ENCODE measurements around the gene PLA2G2C.

PLA2G2C gene

GRCh38 chr1:20202166-20202565 lies 15.8 kb upstream of the PLA2G2C start:
- no peak for DNase-seq

GRCh38 chr1:20200966-20201365 lies 14.6 kb upstream of the PLA2G2C start:
- no peak for DNase-seq

- DNase-seq = no peak
These were observed 13.5 kb upstream of the PLA2G2C start for GRCh38 chr1:20199840-20200239.

GRCh38 chr1:20199403-20199802 lies 13.1 kb upstream of the PLA2G2C start:
- DNase-seq = no peak

- DNase-seq = no peak
These were observed 12.6 kb upstream of the PLA2G2C start for GRCh38 chr1:20198918-20199317.

DNA sequence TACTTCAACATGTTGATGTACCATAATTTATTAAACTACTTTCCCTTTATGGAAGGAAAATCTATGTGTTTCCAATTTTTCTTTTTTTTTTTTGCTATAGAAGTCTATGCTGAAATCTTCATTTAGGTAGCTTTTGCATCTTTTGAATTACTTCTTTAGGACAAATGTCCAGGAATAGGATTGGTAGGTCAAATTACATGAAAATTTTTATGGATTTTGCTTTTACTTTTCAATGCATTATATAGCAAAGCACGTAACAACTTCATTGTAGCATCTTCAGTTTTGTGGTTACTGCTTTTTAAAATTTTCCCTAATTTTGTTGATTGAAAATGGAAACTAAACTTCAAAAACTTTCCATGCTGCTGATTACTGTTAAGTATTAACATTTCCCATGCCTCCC lies 12.0 kb upstream of the PLA2G2C start:
- DNase-seq = no peak

DNA sequence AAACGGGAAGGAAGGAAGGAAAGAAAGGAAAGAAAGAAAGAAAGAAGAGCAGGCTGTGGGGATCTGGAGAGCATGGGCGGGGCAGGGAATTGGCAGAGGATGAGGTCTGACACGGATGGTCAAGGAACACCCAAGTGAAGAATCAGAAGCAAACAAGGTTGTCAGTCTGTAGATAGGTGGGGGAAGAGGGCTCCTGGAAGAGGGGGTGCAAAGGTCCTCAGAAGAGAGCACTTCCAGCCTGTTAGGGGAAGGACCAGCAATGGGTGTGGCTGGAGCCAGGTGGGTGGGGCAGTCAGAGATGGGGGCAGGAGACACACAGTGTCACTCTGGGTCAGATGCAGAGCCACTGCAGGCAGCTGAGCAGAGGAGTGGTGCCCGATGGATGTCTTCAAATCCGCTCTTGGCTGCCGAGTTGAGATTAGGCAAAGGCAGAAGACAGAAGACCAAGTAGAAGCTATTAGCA lies 11.0 kb upstream of the PLA2G2C start:
- DNase-seq = no peak

DNA sequence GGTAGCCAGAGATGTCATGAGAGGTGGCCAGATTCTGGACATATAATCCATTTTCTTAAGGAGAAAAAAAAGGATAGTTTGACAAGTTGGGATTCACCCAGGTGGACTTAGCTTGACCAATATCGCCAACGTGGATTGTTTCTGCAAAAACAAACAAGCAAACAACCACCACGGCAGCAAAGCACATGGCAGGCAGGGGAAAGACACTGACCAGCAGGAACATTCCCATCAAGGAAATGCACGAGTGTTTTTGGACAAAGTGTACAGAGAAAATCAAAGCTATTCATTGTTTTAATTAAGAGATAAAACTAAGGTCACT lies 9.1 kb upstream of the PLA2G2C start:
- DNase-seq = no peak

- DNase-seq = peak; percentile 74 to 79
These were observed 8.6 kb upstream of the PLA2G2C start for GRCh38 chr1:20194757-20195461.

DNA sequence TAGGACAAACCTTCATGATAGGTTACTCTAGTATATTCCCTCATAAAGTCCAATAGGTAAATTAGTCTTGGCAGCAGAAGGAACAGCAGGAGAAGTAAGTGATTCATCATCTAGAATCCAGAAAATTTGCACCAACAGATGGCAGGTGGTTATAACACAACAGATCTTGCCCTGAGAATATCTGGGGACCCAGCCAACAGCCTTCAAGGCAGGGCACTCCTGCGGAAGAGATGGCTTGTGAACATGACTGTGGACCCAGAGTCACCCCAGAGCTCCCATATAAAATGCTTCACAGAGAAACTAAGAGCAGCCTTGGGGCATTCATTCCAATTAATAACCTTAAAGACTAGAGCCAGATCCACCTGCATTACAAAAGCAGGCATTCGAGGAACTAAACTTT lies 7.9 kb upstream of the PLA2G2C start:
- DNase-seq = no peak

DNA sequence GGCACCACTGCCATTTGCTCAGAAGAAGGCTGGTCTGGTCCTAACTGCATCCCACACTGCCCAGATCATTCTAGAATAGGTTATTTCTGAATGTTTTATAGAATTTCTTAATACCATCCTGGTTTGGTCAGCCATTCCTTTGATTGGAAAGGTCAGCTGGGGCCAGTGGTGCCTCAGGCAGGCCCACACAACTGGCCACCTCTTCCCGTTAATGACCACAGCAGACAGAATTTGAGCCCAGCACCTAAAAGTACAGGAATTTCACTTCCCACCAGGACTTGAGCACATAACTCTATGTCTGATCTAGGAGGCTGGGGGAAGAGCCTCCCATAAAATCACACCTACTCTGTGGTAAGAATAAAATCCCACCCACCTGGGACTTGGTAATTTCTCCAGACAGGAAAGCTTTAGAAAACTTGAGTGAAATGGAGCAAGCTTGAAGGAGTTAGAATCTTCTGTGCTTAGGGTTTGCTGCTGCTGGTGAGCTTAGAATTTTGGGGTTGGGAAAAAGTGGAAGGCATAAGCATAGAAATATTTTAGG lies 6.6 kb upstream of the PLA2G2C start:
- no peak for DNase-seq

DNA sequence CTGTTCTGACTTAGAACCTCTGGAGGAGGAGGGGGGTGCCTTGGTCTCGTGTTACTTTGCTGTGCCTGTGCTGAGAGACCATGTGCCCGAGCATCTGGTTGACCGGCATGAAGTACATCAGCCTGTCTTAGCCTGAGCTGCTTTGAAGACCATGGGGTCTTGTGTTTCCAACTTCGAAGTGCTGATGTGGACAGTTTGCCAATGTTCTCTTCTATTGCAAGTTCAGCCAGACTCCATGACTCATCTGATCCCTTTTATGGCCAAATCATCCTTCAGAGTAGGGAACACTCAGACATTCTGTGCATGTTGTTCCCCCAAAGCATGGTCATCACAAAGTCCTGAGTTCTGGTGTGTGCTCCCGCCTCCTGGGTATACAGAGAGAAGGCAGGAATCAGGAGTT lies 6.0 kb upstream of the PLA2G2C start:
- DNase-seq = no peak

GRCh38 chr1:20191266-20191825 lies 5.0 kb upstream of the PLA2G2C start:
- no peak for DNase-seq

DNA sequence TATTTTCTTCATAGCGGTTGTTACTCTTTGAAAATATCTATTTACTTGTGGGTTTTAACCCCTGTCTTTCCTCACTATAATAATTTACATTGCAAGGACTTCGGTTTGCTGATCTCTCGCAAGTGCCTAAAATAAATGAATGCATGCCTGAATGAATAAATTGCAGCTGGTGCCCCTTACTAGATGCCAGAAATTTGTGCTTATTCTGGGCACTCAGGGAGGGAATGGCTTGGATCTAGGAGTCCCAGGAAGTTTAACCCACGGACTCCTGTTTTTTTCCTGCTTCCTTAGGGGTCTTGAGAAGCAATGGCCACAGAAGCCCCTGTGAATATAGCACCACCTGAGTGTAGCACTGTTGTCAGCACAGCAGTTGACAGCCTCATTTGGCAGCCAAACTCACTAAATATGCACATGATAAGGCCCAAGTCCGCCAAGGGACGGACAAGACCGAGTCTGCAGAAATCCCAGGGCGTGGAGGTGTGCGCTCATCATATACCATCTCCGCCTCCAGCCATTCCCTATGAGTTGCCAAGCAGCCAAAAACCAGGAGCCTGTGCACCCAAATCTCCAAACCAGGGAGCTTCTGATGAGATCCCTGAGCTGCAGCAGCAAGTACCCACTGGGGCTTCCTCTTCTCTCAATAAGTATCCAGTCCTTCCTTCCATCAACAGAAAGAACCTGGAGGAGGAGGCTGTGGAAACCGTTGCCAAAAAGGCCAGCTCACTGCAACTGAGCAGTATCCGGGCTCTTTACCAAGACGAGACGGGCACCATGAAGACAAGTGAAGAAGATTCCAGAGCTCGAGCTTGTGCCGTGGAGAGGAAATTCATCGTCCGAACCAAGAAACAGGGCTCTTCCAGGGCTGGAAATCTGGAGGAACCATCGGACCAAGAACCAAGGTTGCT lies 4.2 kb upstream of the PLA2G2C start:
- DNase-seq = no peak

DNA sequence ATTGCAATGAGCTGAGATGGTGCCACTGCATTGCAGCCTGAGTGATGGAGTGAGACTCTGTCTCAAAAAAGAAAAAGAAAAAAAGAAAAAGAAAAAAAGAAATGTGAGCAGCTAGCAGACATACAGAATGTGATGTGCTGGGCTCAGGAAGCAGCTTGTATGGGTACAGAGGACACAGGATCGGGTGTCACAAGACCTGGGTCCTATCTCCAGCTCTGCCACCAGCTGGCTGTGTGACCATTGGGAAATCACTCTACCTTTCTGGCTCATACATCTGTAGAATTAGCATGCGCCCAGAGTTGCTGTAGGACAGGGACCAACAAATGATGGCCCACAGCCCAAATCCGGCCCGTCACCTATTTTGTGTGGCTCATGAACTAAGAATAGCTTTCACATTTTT lies 3.3 kb upstream of the PLA2G2C start:
- no peak for DNase-seq

DNA sequence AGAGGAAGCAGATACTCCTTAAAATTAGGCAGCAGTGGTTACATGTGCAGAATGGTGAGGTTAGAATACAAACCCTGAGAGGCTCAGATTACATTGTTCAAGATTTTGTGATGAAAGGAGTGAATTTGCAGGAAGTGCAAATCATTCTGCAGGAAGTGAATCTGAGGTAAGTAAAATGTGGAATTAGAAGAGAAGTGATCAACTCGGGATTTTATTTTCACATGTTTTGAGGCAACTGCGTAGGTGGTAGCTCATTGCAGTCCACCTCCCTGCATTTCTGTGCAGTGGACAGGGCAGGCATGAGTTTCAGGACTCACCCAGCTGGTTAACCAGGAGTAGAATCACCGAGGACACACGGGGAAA lies 2.1 kb upstream of the PLA2G2C start:
- DNase-seq = no peak

DNA sequence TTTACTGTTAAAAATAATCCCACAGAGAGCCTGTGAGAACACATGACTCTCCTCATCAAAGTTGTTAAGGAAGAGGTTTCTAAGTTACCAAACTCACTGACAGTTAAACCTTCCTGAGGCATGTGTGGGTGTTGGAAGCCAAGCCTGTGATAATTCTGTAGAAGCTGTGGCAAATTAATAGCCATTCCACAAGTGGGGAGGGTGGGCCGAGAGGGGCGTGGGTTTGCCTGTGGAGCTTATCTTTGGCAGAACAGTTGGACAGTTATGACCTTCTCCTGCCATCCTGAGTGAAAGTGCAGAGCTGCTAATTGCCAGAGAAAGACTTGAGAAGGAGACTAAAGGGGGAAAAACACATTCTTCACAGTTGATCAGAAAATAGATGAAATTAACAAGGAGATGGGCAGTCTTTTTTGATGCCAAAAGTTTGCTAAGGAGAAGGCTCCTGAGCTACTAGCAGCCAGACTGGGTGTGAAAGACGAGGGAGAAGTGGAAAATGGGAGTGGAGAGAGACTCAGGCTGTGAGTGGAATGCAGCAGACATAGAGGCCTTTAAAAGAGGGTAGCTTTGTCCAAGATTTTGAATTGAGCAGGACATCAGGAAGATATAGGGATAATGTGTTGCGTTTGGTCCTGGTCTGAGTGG lies 1.6 kb upstream of the PLA2G2C start:
- DNase-seq = no peak

GRCh38 chr1:20187103-20187812 lies 940 bp upstream of the PLA2G2C start:
- no peak for DNase-seq

- DNase-seq = peak; percentile 36 to 38
These were observed 1.1 kb downstream of the PLA2G2C start for GRCh38 chr1:20184997-20185833.

- no peak for DNase-seq
These were observed 1.8 kb downstream of the PLA2G2C start for GRCh38 chr1:20184481-20184900.

DNA sequence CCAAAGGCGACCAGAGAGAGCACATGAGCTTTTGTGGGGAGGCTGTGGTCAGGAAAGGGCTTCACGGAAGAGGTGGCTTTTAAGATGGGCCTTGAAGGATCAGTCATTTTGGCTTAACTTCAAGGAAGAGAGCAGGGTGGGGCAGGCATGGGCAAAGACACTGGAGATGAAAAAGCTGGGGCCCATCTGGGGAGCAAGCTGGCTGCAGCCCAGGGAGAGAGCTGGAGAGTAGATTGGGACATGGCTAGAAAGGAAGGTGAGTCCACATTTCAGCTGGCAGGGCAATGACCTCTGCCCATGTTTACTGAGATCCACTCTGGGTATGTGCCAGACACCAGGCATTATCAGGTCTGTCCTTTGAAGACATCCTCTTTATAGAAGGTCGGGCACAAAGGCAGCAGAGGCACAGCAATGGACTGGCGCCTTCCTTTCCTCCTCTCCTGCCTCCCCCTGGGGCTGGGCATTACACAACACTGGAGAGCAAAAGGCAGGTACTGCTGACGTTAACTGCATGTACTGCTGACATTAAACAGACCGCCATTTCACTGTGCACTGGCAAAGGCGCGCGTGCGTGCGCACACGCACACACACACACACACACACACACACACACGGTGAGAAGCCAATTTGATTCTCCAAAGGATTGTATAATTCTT lies 2.6 kb downstream of the PLA2G2C start:
- no peak for DNase-seq
